Ishikawa (cell line): Measurements from ENCODE around the gene CLDN7.

Source experiments
- CEBPB ChIP-seq: IDR thresholded peaks from 2 replicates; pipeline ENCODE4 v1.6.1; 2012
- CREB1 ChIP-seq: IDR thresholded peaks from 2 replicates; pipeline ENCODE4 v1.6.1; 2012; ENCODE audit warnings: low read depth
- EGR1 ChIP-seq: IDR thresholded peaks from 2 replicates; pipeline ENCODE4 v1.6.1; 2012
- EP300 ChIP-seq: IDR thresholded peaks from 2 replicates; pipeline ENCODE4 v1.6.1; 2012; ENCODE audit warnings: borderline replicate concordance
- FOXM1 ChIP-seq: IDR thresholded peaks from 2 replicates; pipeline ENCODE4 v1.6.1; 2012; ENCODE audit warnings: low read depth, borderline replicate concordance
- MAX ChIP-seq: IDR thresholded peaks from 2 replicates; pipeline ENCODE4 v1.6.1; 2012
- NFIC ChIP-seq: IDR thresholded peaks from 2 replicates; pipeline ENCODE4 v1.6.1; 2012
- RAD21 ChIP-seq: IDR thresholded peaks from 2 replicates; pipeline ENCODE4 v1.6.1; 2012; ENCODE audit warnings: low read depth
- TAF1 ChIP-seq: IDR thresholded peaks from 2 replicates; pipeline ENCODE4 v1.6.1; 2012; ENCODE audit warnings: low read depth, mild to moderate bottlenecking
- TCF12 ChIP-seq: IDR thresholded peaks from 2 replicates; pipeline ENCODE4 v1.6.1; 2012; ENCODE audit warnings: low read depth
- TEAD4 ChIP-seq: IDR thresholded peaks from 2 replicates; pipeline ENCODE4 v1.6.1; 2012
- USF1 ChIP-seq: IDR thresholded peaks from 2 replicates; pipeline ENCODE4 v1.6.1; 2012
- YY1 ChIP-seq: IDR thresholded peaks from 2 replicates; pipeline ENCODE4 v1.6.1; 2012; ENCODE audit warnings: low read depth
- ZBTB7A ChIP-seq: IDR thresholded peaks from 2 replicates; pipeline ENCODE4 v1.6.1; 2012; ENCODE audit warnings: low read depth
- TF ChIP-seq, protein P1 (sequence below): IDR thresholded peaks from 2 replicates; pipeline ENCODE4 v1.6.1; 2012; ENCODE audit warnings: low read depth, mild to moderate bottlenecking

The CLDN7 gene

DNA sequence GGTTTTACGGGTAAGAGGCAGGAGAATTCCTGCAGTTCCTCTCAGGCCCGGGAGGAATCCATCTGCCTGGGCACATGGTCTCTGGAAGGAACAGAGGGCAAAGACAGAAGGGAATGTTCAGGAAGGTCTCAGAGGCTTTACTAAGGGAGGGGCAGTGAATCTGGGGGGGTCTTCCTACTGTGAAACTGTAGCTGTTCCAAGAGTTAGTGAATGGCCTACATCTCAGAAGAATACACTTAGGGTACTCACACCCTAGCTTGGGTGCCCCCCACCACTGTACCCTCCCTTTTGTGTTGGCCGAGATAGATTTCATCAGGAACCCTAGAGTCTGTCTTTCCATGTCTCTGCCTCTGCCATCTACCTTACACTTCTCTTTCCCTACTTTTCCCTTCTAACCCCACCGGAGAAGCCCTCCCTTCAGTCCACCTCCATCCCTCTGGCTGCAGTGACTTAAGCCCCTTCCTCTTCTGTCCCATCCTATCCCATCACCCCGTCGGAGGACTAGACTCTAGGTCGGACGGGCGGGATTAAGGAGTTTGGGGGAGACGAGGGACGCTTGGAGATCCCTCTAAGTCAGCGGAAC lies 43.0 kb downstream of the CLDN7 start:
- TF ChIP-seq MAX (no peak), CREB1 (no peak), TEAD4 (no peak), ZBTB7A (no peak), USF1 (no peak), TAF1 (no peak), RAD21 (no peak), NFIC (no peak), TCF12 (no peak), YY1 (no peak), EGR1 (no peak)

- TF ChIP-seq RAD21 (no peak), YY1 (no peak), TCF12 (no peak), USF1 (no peak), ZBTB7A (no peak), CEBPB (no peak), NFIC (no peak), EP300 (no peak), EGR1 (no peak), CREB1 (no peak), TEAD4 (no peak), TAF1 (no peak), FOXM1 (no peak), MAX (no peak)
- TF ChIP-seq, protein P1, sequence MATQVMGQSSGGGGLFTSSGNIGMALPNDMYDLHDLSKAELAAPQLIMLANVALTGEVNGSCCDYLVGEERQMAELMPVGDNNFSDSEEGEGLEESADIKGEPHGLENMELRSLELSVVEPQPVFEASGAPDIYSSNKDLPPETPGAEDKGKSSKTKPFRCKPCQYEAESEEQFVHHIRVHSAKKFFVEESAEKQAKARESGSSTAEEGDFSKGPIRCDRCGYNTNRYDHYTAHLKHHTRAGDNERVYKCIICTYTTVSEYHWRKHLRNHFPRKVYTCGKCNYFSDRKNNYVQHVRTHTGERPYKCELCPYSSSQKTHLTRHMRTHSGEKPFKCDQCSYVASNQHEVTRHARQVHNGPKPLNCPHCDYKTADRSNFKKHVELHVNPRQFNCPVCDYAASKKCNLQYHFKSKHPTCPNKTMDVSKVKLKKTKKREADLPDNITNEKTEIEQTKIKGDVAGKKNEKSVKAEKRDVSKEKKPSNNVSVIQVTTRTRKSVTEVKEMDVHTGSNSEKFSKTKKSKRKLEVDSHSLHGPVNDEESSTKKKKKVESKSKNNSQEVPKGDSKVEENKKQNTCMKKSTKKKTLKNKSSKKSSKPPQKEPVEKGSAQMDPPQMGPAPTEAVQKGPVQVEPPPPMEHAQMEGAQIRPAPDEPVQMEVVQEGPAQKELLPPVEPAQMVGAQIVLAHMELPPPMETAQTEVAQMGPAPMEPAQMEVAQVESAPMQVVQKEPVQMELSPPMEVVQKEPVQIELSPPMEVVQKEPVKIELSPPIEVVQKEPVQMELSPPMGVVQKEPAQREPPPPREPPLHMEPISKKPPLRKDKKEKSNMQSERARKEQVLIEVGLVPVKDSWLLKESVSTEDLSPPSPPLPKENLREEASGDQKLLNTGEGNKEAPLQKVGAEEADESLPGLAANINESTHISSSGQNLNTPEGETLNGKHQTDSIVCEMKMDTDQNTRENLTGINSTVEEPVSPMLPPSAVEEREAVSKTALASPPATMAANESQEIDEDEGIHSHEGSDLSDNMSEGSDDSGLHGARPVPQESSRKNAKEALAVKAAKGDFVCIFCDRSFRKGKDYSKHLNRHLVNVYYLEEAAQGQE = no peak
These were observed 43.5 kb downstream of the CLDN7 start for GRCh38 chr17:7218758-7219157.

DNA sequence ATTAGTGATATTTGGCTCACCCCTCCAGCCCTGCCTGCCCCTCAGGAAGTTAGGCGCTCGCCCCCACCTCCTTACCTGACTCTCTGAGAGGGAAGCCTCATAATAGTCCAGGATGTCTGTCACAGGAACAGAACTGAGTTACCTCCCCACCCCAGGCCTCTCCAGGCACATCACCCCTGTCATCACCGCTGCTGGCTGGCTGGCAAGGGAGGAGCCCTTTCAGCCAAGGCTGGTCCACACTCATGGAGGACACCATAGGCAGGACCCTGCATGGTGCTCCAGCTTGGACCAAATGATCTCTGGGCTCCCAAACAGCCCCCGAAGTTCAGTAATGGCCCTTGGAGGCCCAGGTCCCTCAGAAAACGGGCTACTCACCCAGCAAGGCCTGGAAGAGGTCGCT lies 44.1 kb downstream of the CLDN7 start:
- TF ChIP-seq, protein P1 = no peak

- TF ChIP-seq TEAD4 (no peak), EGR1 (no peak), NFIC (no peak)
These were observed 44.9 kb downstream of the CLDN7 start for GRCh38 chr17:7217113-7217987.

DNA sequence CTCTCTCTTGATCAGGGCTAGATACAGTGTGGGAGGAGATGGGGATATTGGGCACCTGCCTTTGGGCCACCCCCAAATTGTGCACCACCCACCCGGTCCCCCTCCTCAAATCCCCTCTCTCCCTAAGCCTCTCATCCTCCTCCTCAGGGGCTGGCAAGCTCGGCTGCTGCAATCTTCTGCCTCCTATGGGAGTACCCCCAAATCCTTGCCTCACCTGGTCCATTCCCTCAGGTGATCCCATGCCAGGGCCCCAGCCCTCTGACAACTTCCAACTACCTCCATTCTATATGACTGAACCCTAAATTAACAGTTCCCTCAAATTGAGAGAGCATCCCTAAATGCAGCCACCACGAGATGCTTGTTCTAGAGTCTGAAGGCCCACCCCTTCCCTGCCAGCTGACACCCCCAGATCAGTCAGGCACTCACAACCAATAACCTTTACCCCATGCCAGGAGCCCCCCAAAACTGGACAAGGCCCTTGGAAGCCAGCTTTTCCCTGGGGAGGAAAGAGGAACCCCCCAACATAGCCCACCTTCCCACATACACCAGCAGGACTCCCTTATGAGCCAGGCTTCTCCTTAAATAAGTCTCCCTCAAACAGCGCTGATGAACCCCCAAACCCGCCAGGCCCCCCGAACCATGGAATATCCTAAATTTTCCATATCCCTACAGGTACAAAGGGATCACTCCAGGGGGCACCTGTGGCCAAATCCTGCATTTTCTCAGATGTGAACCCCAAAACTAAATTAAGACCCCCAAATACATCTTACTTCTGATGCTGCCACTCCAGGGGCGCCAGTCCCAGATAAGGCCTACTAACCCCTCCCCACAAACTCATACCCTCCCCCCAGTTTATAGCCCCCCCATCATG lies 45.8 kb downstream of the CLDN7 start:
- TF ChIP-seq FOXM1 (no peak), EP300 (no peak), TAF1 (no peak), RAD21 (no peak), USF1 (no peak), YY1 (no peak), NFIC (no peak), TCF12 (no peak)
- TF ChIP-seq, protein P1 = no peak
